Measurements from ENCODE around the gene TMEM95.
A peak's percentile ranks its signal among the peaks of the same experiment; 100 is the strongest.
"Not testable (repeated sequence)": the region's sequence is repeated elsewhere in the genome, so short reads cannot be mapped to it uniquely, and the experiment has no call there.

Gene TMEM95

GRCh38 chr17:7329374-7329996 is 25.5 kb upstream of the TMEM95 start:
- no peaks in the 10 kb centered on the region for H3K9me3 Mint-ChIP-seq
- ATAC-seq (ENCODE audit: low read depth), result peak; percentile 60
- H3K4me3 Mint-ChIP-seq, result peak overlapping the region; percentile 97
- no peaks in the 10 kb centered on the region for H3K27me3 Mint-ChIP-seq
- H3K27ac Mint-ChIP-seq, result peak overlapping the region; percentile 90
- peaks cover 27% of the 10 kb centered on the region for H3K4me1 Mint-ChIP-seq
- DNase-seq (ENCODE audit: low spot score in 2 of 2), result peak; percentile 91 to 94
- peaks cover 3% of the 10 kb centered on the region for H3K36me3 Mint-ChIP-seq

- peak overlapping the region; percentile 97 for H3K4me3 Mint-ChIP-seq
- H3K27me3 Mint-ChIP-seq, result no peaks in the 10 kb centered on the region
- H3K36me3 Mint-ChIP-seq, result peaks cover 3% of the 10 kb centered on the region
- peak; percentile 64 to 80 for DNase-seq (ENCODE audit: low spot score in 2 of 2)
- ATAC-seq (ENCODE audit: low read depth), result peak; percentile 59
- H3K4me1 Mint-ChIP-seq, result peaks cover 28% of the 10 kb centered on the region
- H3K9me3 Mint-ChIP-seq, result no peaks in the 10 kb centered on the region
- peak overlapping the region; percentile 90 for H3K27ac Mint-ChIP-seq
Observed at GRCh38 chr17:7329997-7330637, 24.8 kb upstream of the TMEM95 start.

GRCh38 chr17:7330638-7331015 is 24.3 kb upstream of the TMEM95 start:
- H3K4me3 Mint-ChIP-seq, result peak overlapping the region; percentile 97
- no peak for ATAC-seq (ENCODE audit: low read depth)
- H3K27ac Mint-ChIP-seq, result no peak overlapping the region
- no peak for DNase-seq (ENCODE audit: low spot score in 2 of 2)
- H3K27me3 Mint-ChIP-seq, result no peaks in the 10 kb centered on the region
- peaks cover 2% of the 10 kb centered on the region for H3K36me3 Mint-ChIP-seq
- H3K9me3 Mint-ChIP-seq, result no peaks in the 10 kb centered on the region
- peaks cover 33% of the 10 kb centered on the region for H3K4me1 Mint-ChIP-seq

- DNase-seq (ENCODE audit: low spot score in 2 of 2) (no peak), ATAC-seq (ENCODE audit: low read depth) (no peak)
- Mint-ChIP-seq H3K9me3 (no peaks in the 10 kb centered on the region), H3K36me3 (peaks cover 2% of the 10 kb centered on the region), H3K27ac (peak overlapping the region; percentile 76), H3K4me1 (peaks cover 41% of the 10 kb centered on the region), H3K27me3 (no peaks in the 10 kb centered on the region), H3K4me3 (peak overlapping the region; percentile 69)
Observed at GRCh38 chr17:7332111-7332510, 22.8 kb upstream of the TMEM95 start.

GRCh38 chr17:7332600-7333069 is 22.3 kb upstream of the TMEM95 start:
- not testable (repeated sequence) for H3K36me3 Mint-ChIP-seq
- peak in 1 of 2 donors; percentile 42 for DNase-seq (ENCODE audit: low spot score in 2 of 2)
- peak overlapping the region; percentile 69 for H3K4me3 Mint-ChIP-seq

GRCh38 chr17:7334938-7335538 is 19.9 kb upstream of the TMEM95 start:
- DNase-seq (ENCODE audit: low spot score in 2 of 2) (no peak), ATAC-seq (ENCODE audit: low read depth) (no peak)
- Mint-ChIP-seq H3K27me3 (no peaks in the 10 kb centered on the region), H3K36me3 (peaks cover 4% of the 10 kb centered on the region), H3K27ac (peak overlapping the region; percentile 93), H3K9me3 (no peaks in the 10 kb centered on the region), H3K4me3 (peak overlapping the region; percentile 88), H3K4me1 (peaks cover 38% of the 10 kb centered on the region)

More at GRCh38 chr17:7332600-7333069, 22.3 kb upstream of the TMEM95 start:
- not testable (repeated sequence) for H3K9me3 Mint-ChIP-seq; H3K27me3 Mint-ChIP-seq; ATAC-seq (ENCODE audit: low read depth)
- peak overlapping the region; percentile 76 for H3K27ac Mint-ChIP-seq
- H3K4me1 Mint-ChIP-seq, result peaks cover 41% of the 10 kb centered on the region

GRCh38 chr17:7335765-7336164 is 19.2 kb upstream of the TMEM95 start:
- peak overlapping the region; percentile 93 for H3K27ac Mint-ChIP-seq
- ATAC-seq (ENCODE audit: low read depth); DNase-seq (ENCODE audit: low spot score in 2 of 2); H3K36me3 Mint-ChIP-seq; H3K9me3 Mint-ChIP-seq; H3K27me3 Mint-ChIP-seq: not testable (repeated sequence)
- peak overlapping the region; percentile 88 for H3K4me3 Mint-ChIP-seq
- peaks cover 40% of the 10 kb centered on the region for H3K4me1 Mint-ChIP-seq

- no peaks in the 10 kb centered on the region for H3K9me3 Mint-ChIP-seq
Observed at GRCh38 chr17:7336240-7337175, 18.4 kb upstream of the TMEM95 start, which contains the start of gene ACAP1. Gene ACAP1, plus strand, starts transcription at chr17:7336529. Its CDS starts 206 bp downstream, at chr17:7336735.

GRCh38 chr17:7337600-7337999 is 17.4 kb upstream of the TMEM95 start:
- DNase-seq (ENCODE audit: low spot score in 2 of 2); H3K9me3 Mint-ChIP-seq; H3K27me3 Mint-ChIP-seq: not testable (repeated sequence)
- H3K4me3 Mint-ChIP-seq, result peak overlapping the region; percentile 88
- H3K36me3 Mint-ChIP-seq, result peaks cover 10% of the 10 kb centered on the region
- ATAC-seq (ENCODE audit: low read depth), result peak; percentile 17
- H3K4me1 Mint-ChIP-seq, result peaks cover 38% of the 10 kb centered on the region
- peak overlapping the region; percentile 93 for H3K27ac Mint-ChIP-seq

More at GRCh38 chr17:7336240-7337175, 18.4 kb upstream of the TMEM95 start, which contains the start of gene ACAP1:
- Mint-ChIP-seq H3K27ac (peak within 1 kb of the TSS; percentile 93), H3K4me3 (peak within 1 kb of the TSS; percentile 88), H3K27me3 (no peaks in the 10 kb centered on the region), H3K36me3 (peaks cover 9% of the 10 kb centered on the region), H3K4me1 (peaks cover 42% of the 10 kb centered on the region)
- DNase-seq (ENCODE audit: low spot score in 2 of 2) (peak; percentile 60 to 61), ATAC-seq (ENCODE audit: low read depth) (peak; percentile 95)

- H3K27ac Mint-ChIP-seq, result no peak overlapping the region
- ATAC-seq (ENCODE audit: low read depth) (no peak), DNase-seq (ENCODE audit: low spot score in 2 of 2) (no peak)
- H3K36me3 Mint-ChIP-seq, result peaks cover 16% of the 10 kb centered on the region
- no peak overlapping the region for H3K4me3 Mint-ChIP-seq
- peaks cover 34% of the 10 kb centered on the region for H3K4me1 Mint-ChIP-seq
- no peaks in the 10 kb centered on the region for H3K27me3 Mint-ChIP-seq
- no peaks in the 10 kb centered on the region for H3K9me3 Mint-ChIP-seq
Observed at GRCh38 chr17:7340179-7340578, 14.8 kb upstream of the TMEM95 start.

- peaks cover 17% of the 10 kb centered on the region for H3K36me3 Mint-ChIP-seq
- no peaks in the 10 kb centered on the region for H3K9me3 Mint-ChIP-seq
- peaks cover 24% of the 10 kb centered on the region for H3K4me1 Mint-ChIP-seq
- H3K4me3 Mint-ChIP-seq, result no peak overlapping the region
- no peaks in the 10 kb centered on the region for H3K27me3 Mint-ChIP-seq
- H3K27ac Mint-ChIP-seq, result no peak overlapping the region
- DNase-seq (ENCODE audit: low spot score in 2 of 2), result no peak
- ATAC-seq (ENCODE audit: low read depth), result no peak
Observed at GRCh38 chr17:7341842-7342241, 13.1 kb upstream of the TMEM95 start.

GRCh38 chr17:7343250-7343649 is 11.7 kb upstream of the TMEM95 start:
- ATAC-seq (ENCODE audit: low read depth), result no peak
- H3K4me1 Mint-ChIP-seq, result peaks cover 14% of the 10 kb centered on the region
- peaks cover 22% of the 10 kb centered on the region for H3K36me3 Mint-ChIP-seq
- no peak overlapping the region for H3K4me3 Mint-ChIP-seq
- H3K27me3 Mint-ChIP-seq, result no peaks in the 10 kb centered on the region
- DNase-seq (ENCODE audit: low spot score in 2 of 2), result no peak
- H3K27ac Mint-ChIP-seq, result peak overlapping the region; percentile 47
- no peaks in the 10 kb centered on the region for H3K9me3 Mint-ChIP-seq

- H3K4me3 Mint-ChIP-seq, result no peak overlapping the region
- peaks cover 18% of the 10 kb centered on the region for H3K4me1 Mint-ChIP-seq
- no peak for ATAC-seq (ENCODE audit: low read depth)
- no peak for DNase-seq (ENCODE audit: low spot score in 2 of 2)
- H3K27ac Mint-ChIP-seq, result no peak overlapping the region
- peaks cover 15% of the 10 kb centered on the region for H3K36me3 Mint-ChIP-seq
- no peaks in the 10 kb centered on the region for H3K9me3 Mint-ChIP-seq
- no peaks in the 10 kb centered on the region for H3K27me3 Mint-ChIP-seq
Observed at GRCh38 chr17:7346761-7347614, 8.0 kb upstream of the TMEM95 start.
